ENCODE results near the gene GATAD1.

The GATAD1 gene

DNA sequence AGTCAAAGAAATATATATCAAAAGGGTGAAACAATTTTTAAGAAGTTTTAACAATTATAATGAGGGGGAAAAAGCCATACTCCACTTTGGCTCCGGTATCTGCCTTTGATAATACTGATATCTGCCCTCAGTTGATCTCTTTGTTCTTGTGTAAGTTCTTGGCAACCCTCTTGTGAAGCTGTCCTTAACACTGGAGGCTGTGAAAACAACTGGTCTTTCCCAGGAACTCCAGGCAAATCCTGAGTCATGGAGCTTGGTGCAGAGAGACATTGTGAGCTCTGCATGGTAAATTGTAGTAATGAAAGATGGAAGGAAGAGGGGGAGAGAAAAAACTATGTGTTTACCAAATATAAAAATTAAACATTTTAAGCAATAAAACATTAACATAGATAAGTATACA is 42.4 kb downstream of the GATAD1 start:
- no peak for TF ChIP-seq SIN3A (IDR thresholded peaks at IDR 0.05; ENCODE audit: borderline replicate concordance, insufficient read depth, low read length)
- TF ChIP-seq, protein P1, sequence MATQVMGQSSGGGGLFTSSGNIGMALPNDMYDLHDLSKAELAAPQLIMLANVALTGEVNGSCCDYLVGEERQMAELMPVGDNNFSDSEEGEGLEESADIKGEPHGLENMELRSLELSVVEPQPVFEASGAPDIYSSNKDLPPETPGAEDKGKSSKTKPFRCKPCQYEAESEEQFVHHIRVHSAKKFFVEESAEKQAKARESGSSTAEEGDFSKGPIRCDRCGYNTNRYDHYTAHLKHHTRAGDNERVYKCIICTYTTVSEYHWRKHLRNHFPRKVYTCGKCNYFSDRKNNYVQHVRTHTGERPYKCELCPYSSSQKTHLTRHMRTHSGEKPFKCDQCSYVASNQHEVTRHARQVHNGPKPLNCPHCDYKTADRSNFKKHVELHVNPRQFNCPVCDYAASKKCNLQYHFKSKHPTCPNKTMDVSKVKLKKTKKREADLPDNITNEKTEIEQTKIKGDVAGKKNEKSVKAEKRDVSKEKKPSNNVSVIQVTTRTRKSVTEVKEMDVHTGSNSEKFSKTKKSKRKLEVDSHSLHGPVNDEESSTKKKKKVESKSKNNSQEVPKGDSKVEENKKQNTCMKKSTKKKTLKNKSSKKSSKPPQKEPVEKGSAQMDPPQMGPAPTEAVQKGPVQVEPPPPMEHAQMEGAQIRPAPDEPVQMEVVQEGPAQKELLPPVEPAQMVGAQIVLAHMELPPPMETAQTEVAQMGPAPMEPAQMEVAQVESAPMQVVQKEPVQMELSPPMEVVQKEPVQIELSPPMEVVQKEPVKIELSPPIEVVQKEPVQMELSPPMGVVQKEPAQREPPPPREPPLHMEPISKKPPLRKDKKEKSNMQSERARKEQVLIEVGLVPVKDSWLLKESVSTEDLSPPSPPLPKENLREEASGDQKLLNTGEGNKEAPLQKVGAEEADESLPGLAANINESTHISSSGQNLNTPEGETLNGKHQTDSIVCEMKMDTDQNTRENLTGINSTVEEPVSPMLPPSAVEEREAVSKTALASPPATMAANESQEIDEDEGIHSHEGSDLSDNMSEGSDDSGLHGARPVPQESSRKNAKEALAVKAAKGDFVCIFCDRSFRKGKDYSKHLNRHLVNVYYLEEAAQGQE (IDR thresholded peaks at IDR 0.05; ENCODE audit: insufficient read depth in 1 of 2, low read depth in 2 of 2, low read length in 2 of 2), result no peak
- TF ChIP-seq TAF1 (IDR thresholded peaks at IDR 0.05; ENCODE audit: borderline replicate concordance, insufficient read depth, low read length), result no peak
- TF ChIP-seq POLR2AphosphoS5 (IDR thresholded peaks at IDR 0.05; ENCODE audit: low read depth, low read length), result no peak
- no peak for TF ChIP-seq FOXP2 (optimal IDR thresholded peaks at IDR 0.05; ENCODE audit: borderline replicate concordance, extremely low read depth, extremely low read length, insufficient read depth)

DNA sequence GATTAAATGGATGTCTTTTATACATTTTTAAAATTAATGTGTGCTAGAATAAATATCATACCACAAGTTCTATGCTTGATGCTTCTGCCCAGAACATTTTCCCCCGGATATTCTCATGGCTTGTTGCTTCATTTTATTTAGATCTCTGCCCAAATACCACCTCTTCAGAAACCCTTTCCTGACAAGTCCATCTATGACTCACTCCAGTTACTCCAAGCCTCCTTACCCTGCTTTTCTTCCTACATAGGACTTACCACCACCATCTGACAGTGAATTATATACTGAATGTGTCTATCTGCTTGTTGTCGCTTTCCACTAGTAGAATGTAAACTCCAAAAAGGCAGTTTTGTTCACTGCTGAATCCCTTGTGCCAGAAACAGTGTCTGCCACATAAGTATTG is 49.6 kb downstream of the GATAD1 start:
- TF ChIP-seq FOXP2 (optimal IDR thresholded peaks at IDR 0.05; ENCODE audit: borderline replicate concordance, extremely low read depth, extremely low read length, insufficient read depth) (no peak), TAF1 (IDR thresholded peaks at IDR 0.05; ENCODE audit: borderline replicate concordance, insufficient read depth, low read length) (no peak), SIN3A (IDR thresholded peaks at IDR 0.05; ENCODE audit: borderline replicate concordance, insufficient read depth, low read length) (no peak), POLR2AphosphoS5 (IDR thresholded peaks at IDR 0.05; ENCODE audit: low read depth, low read length) (no peak)
- TF ChIP-seq, protein P1 (IDR thresholded peaks at IDR 0.05; ENCODE audit: insufficient read depth in 1 of 2, low read depth in 2 of 2, low read length in 2 of 2), result no peak

DNA sequence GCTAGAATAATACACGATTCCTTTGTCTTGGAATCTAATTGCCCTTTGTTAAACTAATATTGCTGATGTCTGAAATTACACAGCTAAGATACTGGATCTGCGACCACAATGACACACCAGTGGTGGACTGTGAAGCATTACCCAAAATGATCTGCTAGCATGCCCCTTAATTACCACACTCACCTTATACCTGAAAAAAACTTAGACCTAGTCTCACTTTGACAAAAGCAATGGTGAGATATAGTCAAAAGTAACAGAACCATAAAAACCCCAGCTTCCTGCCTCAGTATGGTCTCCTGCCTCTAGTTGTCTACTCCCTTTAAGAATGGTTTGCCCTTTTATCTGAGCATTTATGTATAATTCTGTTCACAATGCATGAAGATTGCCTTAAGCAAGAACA is 51.3 kb downstream of the GATAD1 start:
- no peak for TF ChIP-seq SIN3A (IDR thresholded peaks at IDR 0.05; ENCODE audit: borderline replicate concordance, insufficient read depth, low read length)
- TF ChIP-seq FOXP2 (optimal IDR thresholded peaks at IDR 0.05; ENCODE audit: borderline replicate concordance, extremely low read depth, extremely low read length, insufficient read depth), result no peak

DNA sequence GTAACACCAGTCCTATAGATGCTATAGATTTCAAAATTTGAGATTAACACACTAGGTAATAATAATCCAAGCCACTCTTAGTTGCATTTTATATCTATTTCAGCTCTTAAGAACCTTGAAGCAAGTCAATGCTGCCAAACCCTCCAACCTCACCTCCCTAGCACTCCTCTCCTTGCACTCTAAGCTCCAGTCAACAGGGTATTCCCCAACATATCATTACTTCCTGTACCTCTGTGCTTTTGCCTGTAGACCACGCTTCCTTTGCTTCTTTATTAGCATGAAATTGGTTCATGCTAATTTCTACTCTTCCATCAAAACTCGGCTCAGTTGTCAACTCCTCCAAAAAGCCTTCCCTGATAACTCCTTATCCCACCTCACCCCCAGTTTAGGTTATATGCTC is 56.5 kb downstream of the GATAD1 start:
- TF ChIP-seq, protein P1 (IDR thresholded peaks at IDR 0.05; ENCODE audit: insufficient read depth in 1 of 2, low read depth in 2 of 2, low read length in 2 of 2), result no peak
- no peak for TF ChIP-seq TAF1 (IDR thresholded peaks at IDR 0.05; ENCODE audit: borderline replicate concordance, insufficient read depth, low read length)
- TF ChIP-seq SIN3A (IDR thresholded peaks at IDR 0.05; ENCODE audit: borderline replicate concordance, insufficient read depth, low read length), result no peak
- no peak for TF ChIP-seq POLR2AphosphoS5 (IDR thresholded peaks at IDR 0.05; ENCODE audit: low read depth, low read length)
- no peak for TF ChIP-seq FOXP2 (optimal IDR thresholded peaks at IDR 0.05; ENCODE audit: borderline replicate concordance, extremely low read depth, extremely low read length, insufficient read depth)

DNA sequence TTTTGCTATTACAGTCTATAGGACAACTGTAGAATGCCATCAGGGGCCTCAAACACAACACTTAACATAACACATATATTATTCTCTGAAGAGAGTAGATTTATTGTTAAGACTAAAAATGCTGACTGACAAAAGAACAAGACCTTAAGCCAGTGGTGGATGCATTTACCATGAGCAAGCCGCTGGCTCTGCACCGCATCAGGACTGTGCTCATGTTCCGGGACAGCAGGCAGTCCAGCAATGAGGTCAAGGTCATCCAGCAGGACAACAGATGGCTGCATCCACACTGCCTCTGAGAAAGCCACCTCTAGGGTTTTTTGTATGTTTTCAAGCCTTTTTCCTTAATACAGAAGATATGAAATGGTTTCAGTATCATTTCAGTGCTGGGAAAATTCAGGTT is 57.3 kb downstream of the GATAD1 start:
- TF ChIP-seq FOXP2 (optimal IDR thresholded peaks at IDR 0.05; ENCODE audit: borderline replicate concordance, extremely low read depth, extremely low read length, insufficient read depth) (no peak), TAF1 (IDR thresholded peaks at IDR 0.05; ENCODE audit: borderline replicate concordance, insufficient read depth, low read length) (no peak), POLR2AphosphoS5 (IDR thresholded peaks at IDR 0.05; ENCODE audit: low read depth, low read length) (no peak), SIN3A (IDR thresholded peaks at IDR 0.05; ENCODE audit: borderline replicate concordance, insufficient read depth, low read length) (no peak)
- TF ChIP-seq, protein P1 (IDR thresholded peaks at IDR 0.05; ENCODE audit: insufficient read depth in 1 of 2, low read depth in 2 of 2, low read length in 2 of 2), result no peak
